Measurements from ENCODE around the gene GGPS1. TPM values are rescaled to one million over a fixed set of nuclear protein-coding genes. Genes with fewer than 3 reads are reported as not detected.

The GGPS1 gene
- total and polyA plus RNA-seq, 4 donors, result 4.8 to 13.2 (median 8.3) TPM

- no peak overlapping the region for H3K27ac ChIP-seq (ENCODE audit: low read depth in 1 of 2, low read length in 2 of 2)
- H3K36me3 ChIP-seq (ENCODE audit: control insufficient read depth in 4 of 4, insufficient read depth in 3 of 4, low read depth in 1 of 4, low read length in 3 of 4), result peaks cover 0 to 6% (median 3%) of the 10 kb centered on the region in 4 donors
- H3K9me3 ChIP-seq (ENCODE audit: control insufficient read depth in 4 of 4, low read length in 3 of 4), result no peaks in the 10 kb centered on the region
- H3K4me1 ChIP-seq (ENCODE audit: control insufficient read depth in 4 of 4, insufficient read depth in 4 of 4, low read length in 3 of 4), result peaks cover 0 to 3% (median 2%) of the 10 kb centered on the region in 4 donors
- no peaks in the 10 kb centered on the region for H3K27me3 ChIP-seq (ENCODE audit: control insufficient read depth in 4 of 4, insufficient read depth in 4 of 4, low read length in 3 of 4)
- DNase-seq (ENCODE audit: low spot score), result no peak
- TF ChIP-seq ATF3 (IDR thresholded peaks at IDR 0.05) (no peak), RAD21 (IDR thresholded peaks at IDR 0.05) (no peak), FOXA2 (IDR thresholded peaks at IDR 0.05) (no peak), NR2F2 (IDR thresholded peaks at IDR 0.05) (no peak), EGR1 (IDR thresholded peaks at IDR 0.05; ENCODE audit: low read depth in 2 of 2) (no peak), TAF1 (conservative IDR thresholded peaks at IDR 0.05) (no peak), JUND (IDR thresholded peaks at IDR 0.05) (no peak), HNF4G (IDR thresholded peaks at IDR 0.05) (no peak), GABPA (IDR thresholded peaks at IDR 0.05 in 1 of 2, conservative IDR thresholded peaks at IDR 0.05 in 1 of 2) (no peak), MAX (IDR thresholded peaks at IDR 0.05) (no peak), RXRA (IDR thresholded peaks at IDR 0.05) (no peak)
- TF ChIP-seq, protein P1, sequence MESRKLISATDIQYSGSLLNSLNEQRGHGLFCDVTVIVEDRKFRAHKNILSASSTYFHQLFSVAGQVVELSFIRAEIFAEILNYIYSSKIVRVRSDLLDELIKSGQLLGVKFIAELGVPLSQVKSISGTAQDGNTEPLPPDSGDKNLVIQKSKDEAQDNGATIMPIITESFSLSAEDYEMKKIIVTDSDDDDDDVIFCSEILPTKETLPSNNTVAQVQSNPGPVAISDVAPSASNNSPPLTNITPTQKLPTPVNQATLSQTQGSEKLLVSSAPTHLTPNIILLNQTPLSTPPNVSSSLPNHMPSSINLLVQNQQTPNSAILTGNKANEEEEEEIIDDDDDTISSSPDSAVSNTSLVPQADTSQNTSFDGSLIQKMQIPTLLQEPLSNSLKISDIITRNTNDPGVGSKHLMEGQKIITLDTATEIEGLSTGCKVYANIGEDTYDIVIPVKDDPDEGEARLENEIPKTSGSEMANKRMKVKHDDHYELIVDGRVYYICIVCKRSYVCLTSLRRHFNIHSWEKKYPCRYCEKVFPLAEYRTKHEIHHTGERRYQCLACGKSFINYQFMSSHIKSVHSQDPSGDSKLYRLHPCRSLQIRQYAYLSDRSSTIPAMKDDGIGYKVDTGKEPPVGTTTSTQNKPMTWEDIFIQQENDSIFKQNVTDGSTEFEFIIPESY (IDR thresholded peaks at IDR 0.05), result no peak
- H3K4me3 ChIP-seq (ENCODE audit: low read depth in 1 of 3, low read length in 3 of 3), result no peak overlapping the region
- no peak overlapping the region for H3K9ac ChIP-seq (ENCODE audit: low read depth in 1 of 2, low read length in 2 of 2)
- WGBS, result 96% methylated on average over 4 of the region's 4 CpGs
These were observed 12.6 kb upstream of the GGPS1 start for GRCh38 chr1:235315735-235316134.

- Histone ChIP-seq H3K4me3 (ENCODE audit: low read depth in 1 of 3, low read length in 3 of 3) (no peak overlapping the region), H3K36me3 (ENCODE audit: control insufficient read depth in 4 of 4, insufficient read depth in 3 of 4, low read depth in 1 of 4, low read length in 3 of 4) (peaks cover 0 to 6% (median 2%) of the 10 kb centered on the region in 4 donors), H3K27me3 (ENCODE audit: control insufficient read depth in 4 of 4, insufficient read depth in 4 of 4, low read length in 3 of 4) (no peaks in the 10 kb centered on the region), H3K9ac (ENCODE audit: low read depth in 1 of 2, low read length in 2 of 2) (no peak overlapping the region), H3K27ac (ENCODE audit: low read depth in 1 of 2, low read length in 2 of 2) (no peak overlapping the region), H3K4me1 (ENCODE audit: control insufficient read depth in 4 of 4, insufficient read depth in 4 of 4, low read length in 3 of 4) (peaks cover 0 to 3% (median under 1%) of the 10 kb centered on the region in 4 donors), H3K9me3 (ENCODE audit: control insufficient read depth in 4 of 4, low read length in 3 of 4) (no peaks in the 10 kb centered on the region)
- no peak for DNase-seq (ENCODE audit: low spot score)
- no peak for TF ChIP-seq TAF1 (conservative IDR thresholded peaks at IDR 0.05)
- TF ChIP-seq NR2F2 (IDR thresholded peaks at IDR 0.05), result no peak
- no peak for TF ChIP-seq HNF4G (IDR thresholded peaks at IDR 0.05)
- TF ChIP-seq FOXA1 (IDR thresholded peaks at IDR 0.05), result no peak
- TF ChIP-seq REST (IDR thresholded peaks at IDR 0.05), result no peak
- no peak for TF ChIP-seq GABPA (IDR thresholded peaks at IDR 0.05 in 1 of 2, conservative IDR thresholded peaks at IDR 0.05 in 1 of 2)
- TF ChIP-seq RAD21 (IDR thresholded peaks at IDR 0.05), result no peak
- no peak for TF ChIP-seq ATF3 (IDR thresholded peaks at IDR 0.05)
- no peak for TF ChIP-seq YY1 (IDR thresholded peaks at IDR 0.05)
- TF ChIP-seq JUND (IDR thresholded peaks at IDR 0.05), result no peak
- TF ChIP-seq FOXA2 (IDR thresholded peaks at IDR 0.05), result no peak
- no peak for TF ChIP-seq MAX (IDR thresholded peaks at IDR 0.05)
- no peak for TF ChIP-seq SP1 (IDR thresholded peaks at IDR 0.05)
- TF ChIP-seq EGR1 (IDR thresholded peaks at IDR 0.05; ENCODE audit: low read depth in 2 of 2), result no peak
- TF ChIP-seq RXRA (IDR thresholded peaks at IDR 0.05), result no peak
- 77% methylated on average over 1 of the region's 1 CpG for WGBS
These were observed 11.2 kb upstream of the GGPS1 start for GRCh38 chr1:235317168-235317567.

Data from liver (tissue), 9 donors.